22Rv1 (cell line): Measurements from ENCODE around the gene PPP1R12B.
"Not testable (repeated sequence)": the region's sequence is repeated elsewhere in the genome, so short reads cannot be mapped to it uniquely, and the experiment has no call there.

ENCODE experiments used
- ZFX ChIP-seq: fragments of 450-650 bp; IDR thresholded peaks from 2 replicates; pipeline ENCODE4 v1.6.1; 2017; ENCODE audit warnings: antibody characterized with exemption, borderline replicate concordance
- TF ChIP-seq, protein P1 (sequence below): fragments of 450-650 bp; IDR thresholded peaks from 2 replicates; pipeline ENCODE4 v1.5.1; 2017; ENCODE audit warnings: mild to moderate bottlenecking

DNA sequence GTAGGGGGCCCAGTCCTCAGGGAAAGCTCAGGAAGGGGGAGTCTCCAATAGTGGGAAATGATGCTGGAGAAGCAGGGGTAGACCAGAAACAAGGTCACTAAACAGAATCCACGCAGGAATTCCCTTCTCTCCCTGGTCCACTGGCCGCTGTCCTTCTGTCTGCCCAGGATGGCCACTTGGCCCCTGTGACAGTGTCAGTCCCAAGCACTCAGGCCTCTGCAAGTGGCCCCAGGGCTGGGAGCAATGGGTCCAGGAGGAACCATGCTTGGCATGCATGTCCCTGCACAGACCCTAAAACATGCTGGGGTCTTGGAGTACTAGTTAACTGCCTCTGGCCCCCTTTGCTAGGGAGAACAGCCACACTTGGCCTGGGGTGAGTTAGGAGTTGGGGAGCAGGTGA is 271.5 kb downstream of the PPP1R12B start:
- TF ChIP-seq, protein P1, sequence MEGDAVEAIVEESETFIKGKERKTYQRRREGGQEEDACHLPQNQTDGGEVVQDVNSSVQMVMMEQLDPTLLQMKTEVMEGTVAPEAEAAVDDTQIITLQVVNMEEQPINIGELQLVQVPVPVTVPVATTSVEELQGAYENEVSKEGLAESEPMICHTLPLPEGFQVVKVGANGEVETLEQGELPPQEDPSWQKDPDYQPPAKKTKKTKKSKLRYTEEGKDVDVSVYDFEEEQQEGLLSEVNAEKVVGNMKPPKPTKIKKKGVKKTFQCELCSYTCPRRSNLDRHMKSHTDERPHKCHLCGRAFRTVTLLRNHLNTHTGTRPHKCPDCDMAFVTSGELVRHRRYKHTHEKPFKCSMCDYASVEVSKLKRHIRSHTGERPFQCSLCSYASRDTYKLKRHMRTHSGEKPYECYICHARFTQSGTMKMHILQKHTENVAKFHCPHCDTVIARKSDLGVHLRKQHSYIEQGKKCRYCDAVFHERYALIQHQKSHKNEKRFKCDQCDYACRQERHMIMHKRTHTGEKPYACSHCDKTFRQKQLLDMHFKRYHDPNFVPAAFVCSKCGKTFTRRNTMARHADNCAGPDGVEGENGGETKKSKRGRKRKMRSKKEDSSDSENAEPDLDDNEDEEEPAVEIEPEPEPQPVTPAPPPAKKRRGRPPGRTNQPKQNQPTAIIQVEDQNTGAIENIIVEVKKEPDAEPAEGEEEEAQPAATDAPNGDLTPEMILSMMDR = not testable (repeated sequence)
- TF ChIP-seq ZFX = not testable (repeated sequence)
